Liver (tissue), 9 donors: ENCODE data around the gene RAB35. TPM values are rescaled to one million over a fixed set of nuclear protein-coding genes. Genes with fewer than 3 reads are reported as not detected.

ENCODE experiments used
- DNase-seq: peaks from one replicate; pipeline ENCODE4 v3.0.0-alpha.2; 2017; ENCODE audit warnings: low spot score
- H3K27ac ChIP-seq, 2 donors: one replicate each; pipeline ENCODE4 v1.7.0; 2013; ENCODE audit warnings: inconsistent platforms in 2 of 2, low read length in 2 of 2, control low read depth in 1 of 2, low read depth in 1 of 2, mild to moderate bottlenecking in 1 of 2
- H3K27me3 ChIP-seq, 4 donors: one replicate each; pipeline versions ENCODE4 v1.6.1 to v1.7.0; 2013; ENCODE audit warnings: low read length in 3 of 4, inconsistent platforms in 1 of 4, mild to moderate bottlenecking in 1 of 4, moderate library complexity in 1 of 4; ENCODE audit not compliant: control insufficient read depth in 4 of 4, insufficient read depth in 4 of 4
- H3K36me3 ChIP-seq, 4 donors: one replicate each; pipeline versions ENCODE4 v1.6.1 to v1.7.0; 2013; ENCODE audit warnings: low read length in 3 of 4, mild to moderate bottlenecking in 3 of 4, low read depth in 1 of 4, moderate library complexity in 1 of 4; ENCODE audit not compliant: control insufficient read depth in 4 of 4, insufficient read depth in 3 of 4
- H3K4me1 ChIP-seq, 4 donors: one replicate each; pipeline versions ENCODE4 v1.6.1 to v1.7.0; 2013; ENCODE audit warnings: low read length in 3 of 4, mild to moderate bottlenecking in 3 of 4, moderate library complexity in 1 of 4; ENCODE audit not compliant: control insufficient read depth in 4 of 4, insufficient read depth in 4 of 4
- H3K4me3 ChIP-seq, 3 donors: one replicate each; pipeline versions ENCODE4 v1.6.1 to v1.7.0; 2013; ENCODE audit warnings: low read length in 3 of 3, control low read depth in 1 of 3, low read depth in 1 of 3, mild to moderate bottlenecking in 1 of 3
- H3K9ac ChIP-seq, 2 donors: one replicate each; pipeline ENCODE4 v1.7.0; 2013; ENCODE audit warnings: low read length in 2 of 2, mild to moderate bottlenecking in 2 of 2, moderate library complexity in 2 of 2, control low read depth in 1 of 2, low read depth in 1 of 2
- H3K9me3 ChIP-seq, 4 donors: one replicate each; pipeline versions ENCODE4 v1.6.1 to v1.7.0; 2013; ENCODE audit warnings: low read length in 3 of 4; ENCODE audit not compliant: control insufficient read depth in 4 of 4
- ATF3 ChIP-seq: IDR thresholded peaks from 2 replicates; pipeline ENCODE4 v1.6.1; 2016; ENCODE audit warnings: antibody characterized with exemption
- CTCF ChIP-seq: fragments of 150-350 bp; IDR thresholded peaks from 2 replicates; pipeline ENCODE4 v1.5.1; 2017; ENCODE audit warnings: improper control_type of control experiment, low read depth, low read length; ENCODE audit not compliant: missing input control
- EGR1 ChIP-seq, 2 donors: IDR thresholded peaks; 2 replicates each; pipeline ENCODE4 v1.6.1; 2016 to 2018; ENCODE audit warnings: antibody characterized with exemption in 2 of 2, low read depth in 2 of 2
- FOXA1 ChIP-seq: IDR thresholded peaks from 2 replicates; pipeline ENCODE4 v1.6.1; 2016; ENCODE audit warnings: antibody characterized with exemption
- FOXA2 ChIP-seq: IDR thresholded peaks from 2 replicates; pipeline ENCODE4 v1.6.1; 2016; ENCODE audit warnings: antibody characterized with exemption
- GABPA ChIP-seq, 2 donors: IDR thresholded peaks in 1 of 2; conservative IDR thresholded peaks in 1 of 2; 2 replicates each; pipeline ENCODE4 v1.6.1; 2016; ENCODE audit warnings: antibody characterized with exemption in 2 of 2, mild to moderate bottlenecking in 1 of 2, moderate library complexity in 1 of 2
- HNF4A ChIP-seq, 2 donors: conservative IDR thresholded peaks; 2 replicates each; pipeline ENCODE4 v1.6.1; 2016; ENCODE audit warnings: antibody characterized with exemption in 2 of 2, mild to moderate bottlenecking in 2 of 2
- HNF4G ChIP-seq: IDR thresholded peaks from 2 replicates; pipeline ENCODE4 v1.6.1; 2016; ENCODE audit warnings: antibody characterized with exemption
- JUND ChIP-seq, 2 donors: IDR thresholded peaks; 2 replicates each; pipeline ENCODE4 v1.6.1; 2016; ENCODE audit warnings: antibody characterized with exemption in 2 of 2
- NR2F2 ChIP-seq: IDR thresholded peaks from 2 replicates; pipeline ENCODE4 v1.6.1; 2016; ENCODE audit warnings: antibody characterized with exemption
- RAD21 ChIP-seq, 2 donors: IDR thresholded peaks; 2 replicates each; pipeline ENCODE4 v1.6.1; 2016; ENCODE audit warnings: antibody characterized with exemption in 2 of 2, mild to moderate bottlenecking in 2 of 2
- REST ChIP-seq: IDR thresholded peaks from 2 replicates; pipeline ENCODE4 v1.6.1; 2016; ENCODE audit warnings: antibody characterized with exemption, mild to moderate bottlenecking
- RXRA ChIP-seq, 2 donors: IDR thresholded peaks; 2 replicates each; pipeline ENCODE4 v1.6.1; 2017 to 2018; ENCODE audit warnings: antibody characterized with exemption in 2 of 2, mild to moderate bottlenecking in 1 of 2
- SP1 ChIP-seq: IDR thresholded peaks from 2 replicates; pipeline ENCODE4 v1.6.1; 2018; ENCODE audit warnings: antibody characterized with exemption, mild to moderate bottlenecking
- TAF1 ChIP-seq: conservative IDR thresholded peaks from 2 replicates; pipeline ENCODE4 v1.6.1; 2016; ENCODE audit warnings: antibody characterized with exemption, mild to moderate bottlenecking
- YY1 ChIP-seq: IDR thresholded peaks from 2 replicates; pipeline ENCODE4 v1.6.1; 2016; ENCODE audit warnings: antibody characterized with exemption, mild to moderate bottlenecking
- ZBTB33 ChIP-seq: IDR thresholded peaks from 2 replicates; pipeline ENCODE4 v1.6.1; 2016; ENCODE audit warnings: antibody characterized with exemption
- WGBS: extraction: QIAGEN DNeasy Blood & Tissue Kit; methylation state at CpG from one replicate; pipeline ENCODE4 v1.1.7; 2013; 5-methylcytosine and 5-hydroxymethylcytosine counted together
- polyA plus RNA-seq, 2 donors: library from polyadenylated mRNA; stranded (reverse) in 1 of 2; unstranded in 1 of 2; fragments of 200-250 nt in 1 of 2; fragments of >200 nt in 1 of 2; fragmentation: Nextera tagmentation in 1 of 2; extraction: Ambion mirVana in 1 of 2; gene quantifications; one replicate each; pipeline versions ENCODE4 v1.2.1 to v1.2.3, GENCODE V29; 2013 to 2015
- total RNA-seq, 2 donors: library from RNA; depleted of rRNA; stranded (reverse); fragments of >200 nt; gene quantifications; one replicate each; pipeline ENCODE4 v1.2.3, GENCODE V29; 2014
- TF ChIP-seq, protein P1 (sequence below): IDR thresholded peaks from 2 replicates; pipeline ENCODE4 v1.6.1; 2016; ENCODE audit warnings: antibody characterized with exemption
- donor health status: healthy.
- donor health status: healthy.
- donor health status: healthy.
- donor health status: healthy.
- donor health status: healthy.

Gene RAB35
- total and polyA plus RNA-seq, 4 donors: 7.4 to 14.4 (median 10.2) TPM

DNA sequence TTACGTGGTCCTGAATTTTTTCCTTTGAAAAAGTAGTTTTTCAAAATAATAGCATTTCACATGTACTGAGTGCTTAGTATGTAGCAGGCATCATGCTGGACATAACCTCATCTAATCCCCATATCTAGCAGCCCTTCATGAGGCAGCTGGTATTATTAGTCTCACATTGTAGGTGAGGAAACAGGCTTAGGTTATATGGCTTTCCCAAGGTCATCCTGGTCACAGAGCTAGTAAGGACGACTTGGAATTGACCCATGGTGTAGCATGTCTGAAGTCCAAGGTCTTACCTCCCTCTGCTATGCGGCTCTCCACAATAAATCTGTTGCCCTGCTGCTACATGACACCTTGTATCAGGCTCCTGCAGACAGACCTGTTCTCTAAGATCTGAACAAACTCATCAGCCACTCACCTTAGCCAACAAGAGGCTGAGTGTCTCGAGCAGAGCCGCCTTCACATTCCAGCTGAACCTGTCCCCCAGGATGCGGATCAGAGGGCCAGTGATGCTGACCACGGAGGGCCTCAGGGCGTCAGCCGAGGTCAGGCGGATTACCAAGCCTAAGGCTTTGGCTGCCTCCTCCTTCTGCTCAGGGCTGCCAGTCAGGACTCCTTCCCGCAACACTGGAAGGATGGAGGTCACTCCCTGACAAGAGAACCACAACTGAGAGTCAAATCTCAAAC, 19.7 kb upstream of the RAB35 start:
- 89% methylated on average over 11 of the region's 11 CpGs for WGBS
- Histone ChIP-seq H3K27me3 (no peaks in the 10 kb centered on the region), H3K9me3 (no peaks in the 10 kb centered on the region), H3K4me3 (no peak overlapping the region), H3K27ac (no peak overlapping the region), H3K36me3 (peaks cover 37 to 94% (median 81%) of the 10 kb centered on the region in 4 donors), H3K4me1 (no peaks in the 10 kb centered on the region), H3K9ac (no peak overlapping the region)
- no peak for TF ChIP-seq GABPA (IDR thresholded peaks at IDR 0.05 in 1 of 2, conservative IDR thresholded peaks at IDR 0.05 in 1 of 2)
- TF ChIP-seq, protein P1, sequence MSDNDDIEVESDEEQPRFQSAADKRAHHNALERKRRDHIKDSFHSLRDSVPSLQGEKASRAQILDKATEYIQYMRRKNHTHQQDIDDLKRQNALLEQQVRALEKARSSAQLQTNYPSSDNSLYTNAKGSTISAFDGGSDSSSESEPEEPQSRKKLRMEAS: no peak
- TF ChIP-seq FOXA1: no peak
- no peak for TF ChIP-seq EGR1 (IDR thresholded peaks at IDR 0.05; ENCODE audit: low read depth in 2 of 2)
- TF ChIP-seq CTCF: no peak
- TF ChIP-seq RXRA (IDR thresholded peaks at IDR 0.05): no peak
- no peak for TF ChIP-seq ATF3
- TF ChIP-seq JUND (IDR thresholded peaks at IDR 0.05): no peak
- TF ChIP-seq FOXA2: no peak
- no peak for TF ChIP-seq SP1
- TF ChIP-seq HNF4G: no peak
- TF ChIP-seq YY1: no peak
- TF ChIP-seq ZBTB33: no peak
- no peak for TF ChIP-seq TAF1
- no peak for TF ChIP-seq REST
- TF ChIP-seq NR2F2: no peak
- no peak for TF ChIP-seq RAD21 (IDR thresholded peaks at IDR 0.05)
- no peak for TF ChIP-seq HNF4A (conservative IDR thresholded peaks at IDR 0.05)
- DNase-seq: no peak
